GM12878 (cell line): ENCODE results near the gene TRIP12. TPM values are rescaled to one million over a fixed set of nuclear protein-coding genes. Genes with fewer than 3 reads are reported as not detected.

Source experiments
- ATAC-seq: fragments of 200-7000 bp; cut with Tn5 transposase; 3 replicates; pipeline ENCODE4 v1.9.1; 2020; ENCODE audit warnings: mild to moderate bottlenecking, moderate library complexity
- BruUV-seq: library from RNA; stranded (reverse); fragments of 400-500 nt; replicated peaks from 2 replicates; lab custom pipeline; 2021; lab: Mats Ljungman, UMichigan
- CTCF ChIA-PET: fragments of 300-600 bp; sonication (Branson Sonifier 250); formaldehyde crosslinking; extraction: SDS; loops from one replicate; lab custom pipeline; 2021; ENCODE audit warnings: inconsistent platforms; lab: Yijun Ruan, JAX
- POLR2A ChIA-PET: fragments of 350-600 bp; formaldehyde crosslinking; extraction: SDS; loops from one replicate; lab custom pipeline; 2021; ENCODE audit warnings: inconsistent platforms; lab: Charles Lee
- RAD21 ChIA-PET: fragments of 300-600 bp; sonication (Branson Sonifier 250); formaldehyde crosslinking; loops from one replicate; lab custom pipeline; 2023; ENCODE audit warnings: antibody characterized with exemption; ENCODE audit not compliant: unreplicated experiment; lab: Charles Lee
- SMC1A ChIA-PET: fragments of 300-600 bp; sonication (Branson Sonifier 250); formaldehyde crosslinking; loops from one replicate; lab custom pipeline; 2023; ENCODE audit not compliant: unreplicated experiment, uncharacterized antibody; lab: Charles Lee
- DNase-seq: peaks from one replicate; pipeline ENCODE4 v3.0.0-alpha.2; 2011; ENCODE audit warnings: low read depth, low spot score
- FAIRE-seq: peaks from 3 replicates; lab custom pipeline; 2011; peaks lifted over from hg19 to GRCh38; lab: Jason Lieb, UNC
- H2AFZ ChIP-seq: 2 replicates; pipeline ENCODE4 v1.6.0; 2011; ENCODE audit warnings: low read depth, low read length, control low read depth; ENCODE audit not compliant: control insufficient read depth
- H3K27ac ChIP-seq: 2 replicates; pipeline ENCODE4 v1.5.1; 2011; ENCODE audit warnings: control low read depth; ENCODE audit not compliant: control insufficient read depth, insufficient read depth
- H3K27me3 ChIP-seq, 2 experiments: replicated peaks in 1 of 2; 2 replicates each; pipeline versions ENCODE4 v1.6.0 to v1.6.1; 2011; ENCODE audit warnings: low read length in 1 of 2; ENCODE audit not compliant: control insufficient read depth in 2 of 2, insufficient read depth in 2 of 2
- H3K36me3 ChIP-seq, 2 experiments: 2 replicates each; pipeline ENCODE4 v1.5.1; 2011; ENCODE audit warnings: low read length in 1 of 2; ENCODE audit not compliant: control insufficient read depth in 2 of 2, insufficient read depth in 2 of 2
- H3K4me1 ChIP-seq: 2 replicates; pipeline ENCODE4 v1.6.1; 2011; ENCODE audit warnings: mild to moderate bottlenecking, low read length, moderate library complexity, mixed read lengths; ENCODE audit not compliant: control insufficient read depth, insufficient read depth
- H3K4me2 ChIP-seq: 2 replicates; pipeline ENCODE4 v1.6.0; 2011; ENCODE audit warnings: control low read depth; ENCODE audit not compliant: control insufficient read depth, insufficient read depth
- H3K4me3 ChIP-seq: fragments of 200-600 bp; sonication (generic); 2 replicates; pipeline ENCODE4 v1.5.1; 2016
- H3K79me2 ChIP-seq: 2 replicates; pipeline ENCODE4 v1.6.0; 2011; ENCODE audit warnings: low read length; ENCODE audit not compliant: control insufficient read depth, insufficient read depth
- H3K9ac ChIP-seq: 2 replicates; pipeline ENCODE4 v1.8.0; 2011; ENCODE audit warnings: low read length, control low read depth, mixed read lengths; ENCODE audit not compliant: control insufficient read depth, insufficient read depth
- H3K9me3 ChIP-seq: replicated peaks from 3 replicates; pipeline ENCODE4 v1.5.1; 2011; ENCODE audit warnings: mild to moderate bottlenecking, low read length; ENCODE audit not compliant: control insufficient read depth, insufficient read depth
- H4K20me1 ChIP-seq: 2 replicates; pipeline ENCODE4 v1.6.0; 2011; ENCODE audit not compliant: control insufficient read depth, insufficient read depth
- BCL11A ChIP-seq: IDR thresholded peaks from 2 replicates; pipeline ENCODE4 v1.6.1; 2011; ENCODE audit warnings: low read depth, low read length
- CEBPB ChIP-seq, 2 experiments: fragments of 150-350 bp in 1 of 2; IDR thresholded peaks; 2 replicates each; pipeline ENCODE4 v1.6.1; 2012 to 2014; ENCODE audit warnings: low read depth in 2 of 2, low read length in 2 of 2, borderline replicate concordance in 1 of 2, inconsistent platforms in 1 of 2
- EED ChIP-seq: sonication (generic); IDR thresholded peaks from 2 replicates; pipeline ENCODE4 v1.6.1; 2016; ENCODE audit warnings: antibody characterized with exemption, low read depth
- ETV6 ChIP-seq, 2 experiments: fragments of 450-650 bp in 1 of 2; IDR thresholded peaks in 1 of 2; conservative IDR thresholded peaks in 1 of 2; 2 replicates each; pipeline ENCODE4 v1.6.1; 2014; ENCODE audit warnings: antibody characterized with exemption in 1 of 2, borderline replicate concordance in 1 of 2, low read depth in 1 of 2, mild to moderate bottlenecking in 1 of 2, moderate library complexity in 1 of 2
- NFYB ChIP-seq: IDR thresholded peaks from 2 replicates; pipeline ENCODE4 v1.6.1; 2011; ENCODE audit warnings: low read depth, mild to moderate bottlenecking, low read length, improper control_type of control experiment, moderate library complexity; ENCODE audit not compliant: insufficient read depth
- SMAD1 ChIP-seq: fragments of 450-650 bp; IDR thresholded peaks from 2 replicates; pipeline ENCODE4 v1.6.1; 2018; ENCODE audit warnings: mild to moderate bottlenecking, low read depth; ENCODE audit not compliant: partially characterized antibody
- SMC3 ChIP-seq: IDR thresholded peaks from 2 replicates; pipeline ENCODE4 v1.6.1; 2011; ENCODE audit warnings: low read length, improper control_type of control experiment, borderline replicate concordance
- SRF ChIP-seq, 2 experiments: IDR thresholded peaks; 2 replicates each; pipeline ENCODE4 v1.6.1; 2011; ENCODE audit warnings: low read depth in 2 of 2, low read length in 2 of 2, mild to moderate bottlenecking in 1 of 2, moderate library complexity in 1 of 2
- STAT3 ChIP-seq: IDR thresholded peaks from 2 replicates; pipeline ENCODE4 v1.6.1; 2011; ENCODE audit warnings: low read depth, low read length, improper control_type of control experiment
- ZNF274 ChIP-seq: IDR thresholded peaks from one replicate; pipeline ENCODE4 v1.8.0; 2011; ENCODE audit not compliant: insufficient read length, insufficient read depth
- WGBS: methylation state at CpG from one replicate; pipeline ENCODE4 v1.1.6; 2016; ENCODE audit warnings: low lambda C conversion rate; ENCODE audit not compliant: insufficient replicate concordance, insufficient coverage; ENCODE audit errors: missing lambda C conversion rate; 5-methylcytosine and 5-hydroxymethylcytosine counted together
- in situ Hi-C: fragments of 300-500 bp; cut with MboI; formaldehyde crosslinking; loops from 9 replicates; pipeline ENCODE4 v1.14.3; 2018; ENCODE audit warnings: mixed read lengths
- intact Hi-C: fragments of 100-400 bp; cut with micrococcal nuclease; formaldehyde crosslinking; loops from one replicate; pipeline ENCODE4 v1.14.2; 2022; ENCODE audit not compliant: unreplicated experiment
- polyA plus RNA-seq, 11 experiments: library from polyadenylated mRNA; depleted of rRNA in 4 of 11; unstranded in 6 of 11; stranded (reverse) in 5 of 11; fragments of >200 nt; fragmentation: Nextera tagmentation in 4 of 11; fragmentation: Illumina TruSeq in 1 of 11; extraction: Ambion mirVana in 4 of 11; extraction: Trizol in 1 of 11; gene quantifications; 1 replicate in 1 of 11; 2 replicates in 10 of 11; pipeline versions ENCODE4 v1.2.1 to v1.2.3, GENCODE V29; 2011 to 2016; ENCODE audit warnings: inconsistent platforms in 2 of 11, missing spikeins in 2 of 11, low read depth in 1 of 11
- total RNA-seq, 4 experiments: library from RNA; depleted of rRNA in 3 of 4; stranded (reverse); fragments of >200 nt in 3 of 4; fragmentation: Illumina TruSeq in 1 of 4; extraction: Trizol in 1 of 4; gene quantifications; 2 replicates each; pipeline versions ENCODE4 v1.2.1 to v1.2.3, GENCODE V29; 2013 to 2021

Gene TRIP12
- total and polyA plus RNA-seq, 10 of the 15 experiments (the other 5 are each of a cell fraction or from before 2014, with no cell fraction given) = 23.1 to 207 (median 97.0) TPM

GRCh38 chr2:229731363-229731762 lies 190.4 kb downstream of the TRIP12 start:
- H2AFZ ChIP-seq = no peak overlapping the region
- in situ Hi-C loops = no loop called here
- no TSS peak for BruUV-seq
- no peak for FAIRE-seq
- WGBS = 26% methylated on average over 5 of the region's 5 CpGs
- no peaks in the 10 kb centered on the region for H3K4me1 ChIP-seq
- H3K27me3 ChIP-seq = no peaks in the 10 kb centered on the region; a peak in 1 of 4 replicates
- no peak for ATAC-seq
- no peaks in the 10 kb centered on the region for H3K36me3 ChIP-seq
- no peaks in the 10 kb centered on the region for H3K9me3 ChIP-seq
- no peak overlapping the region for H3K4me2 ChIP-seq
- ChIA-PET CTCF (no interaction called here), RAD21 (no interaction called here), POLR2A (no interaction called here), SMC1A (interaction anchor here (1.0 kb wide), 1 partner anchor 14 kb away, joined by 6 read pairs; no protein-coding TSS in a partner anchor)
- no peak overlapping the region for H3K4me3 ChIP-seq
- intact Hi-C loops = no loop called here
- H4K20me1 ChIP-seq = no peaks in the 10 kb centered on the region
- no peak overlapping the region for H3K9ac ChIP-seq
- no peak for TF ChIP-seq SMAD1
- no peak for TF ChIP-seq ETV6 (conservative IDR thresholded peaks at IDR 0.05 in 1 of 2, IDR thresholded peaks at IDR 0.05 in 1 of 2; ENCODE audit: borderline replicate concordance in 1 of 2, low read depth in 1 of 2)
- no peak for TF ChIP-seq NFYB
- TF ChIP-seq SMC3 = no peak
- TF ChIP-seq ZNF274 = no peak
- TF ChIP-seq CEBPB (IDR thresholded peaks at IDR 0.05; ENCODE audit: borderline replicate concordance in 1 of 2, low read depth in 2 of 2, low read length in 2 of 2) = no peak
- no peak for TF ChIP-seq SRF (IDR thresholded peaks at IDR 0.05; ENCODE audit: low read depth in 2 of 2, low read length in 2 of 2)
- TF ChIP-seq EED = no peak
- no peak for TF ChIP-seq STAT3
- no peak for TF ChIP-seq BCL11A
- no peaks in the 10 kb centered on the region for H3K79me2 ChIP-seq
- no peak for DNase-seq
- H3K27ac ChIP-seq = no peak overlapping the region
